ENCODE measurements around the gene ANKEF1.
"Not testable (repeated sequence)": the region's sequence is repeated elsewhere in the genome, so short reads cannot be mapped to it uniquely, and the experiment has no call there.

The ANKEF1 gene

DNA sequence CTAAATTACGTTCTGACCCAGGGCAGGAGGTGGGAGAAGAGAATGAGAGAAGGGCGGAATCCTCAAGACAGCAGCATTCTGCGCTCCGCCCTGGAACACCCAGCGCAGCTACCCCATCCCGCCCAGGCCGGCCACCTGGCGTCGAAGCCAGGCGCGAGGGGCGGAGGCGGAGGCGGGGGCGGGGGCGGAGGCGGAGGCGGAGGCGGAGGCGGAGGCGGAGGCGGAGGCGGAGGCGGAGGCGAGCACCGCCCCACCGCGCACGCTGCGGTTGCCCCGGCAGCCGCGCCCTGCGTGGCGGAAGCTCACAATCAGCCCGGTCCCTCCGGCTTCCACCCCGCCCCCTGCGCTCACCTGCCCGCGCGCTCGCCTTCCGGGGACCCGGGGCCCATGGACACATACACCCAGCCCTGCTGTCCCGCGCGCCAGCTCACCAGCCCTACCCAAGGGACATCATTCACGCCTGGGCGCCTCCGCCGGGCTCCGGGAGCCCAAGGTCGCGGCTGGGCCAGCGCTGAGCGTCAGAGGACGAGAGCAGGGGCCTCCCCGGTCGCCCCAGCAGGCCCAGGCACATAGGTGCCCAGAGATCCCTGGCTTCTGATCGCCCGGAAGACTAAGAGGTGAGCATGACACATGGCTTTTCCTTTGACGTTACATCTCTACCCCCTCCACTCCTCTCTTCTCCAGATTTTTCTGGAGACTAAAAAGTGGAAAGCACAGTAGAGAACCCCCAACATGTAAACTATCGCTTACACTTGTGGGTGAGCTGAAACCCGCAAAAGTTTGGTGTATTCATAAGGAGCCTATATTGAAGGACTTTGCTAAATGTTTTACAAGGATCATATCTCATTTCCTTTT, at the start of gene ANKEF1:
Gene ANKEF1, plus strand, starts transcription at position 271 of the 855 bp plus-strand sequence. CDS start 3,315 bp downstream, outside the sequence.
- DNase-seq (ENCODE audit: low read depth), result peak; percentile 56

GRCh38 chr20:9985281-9985680, 49.5 kb upstream of the ANKEF1 start:
- no peak for DNase-seq (ENCODE audit: low read depth)

- DNase-seq (ENCODE audit: low read depth), result no peak
Observed at GRCh38 chr20:9985773-9986172, 49.0 kb upstream of the ANKEF1 start.

- no peak for DNase-seq (ENCODE audit: low read depth)
Observed at GRCh38 chr20:9989066-9989724, 45.6 kb upstream of the ANKEF1 start.

DNA sequence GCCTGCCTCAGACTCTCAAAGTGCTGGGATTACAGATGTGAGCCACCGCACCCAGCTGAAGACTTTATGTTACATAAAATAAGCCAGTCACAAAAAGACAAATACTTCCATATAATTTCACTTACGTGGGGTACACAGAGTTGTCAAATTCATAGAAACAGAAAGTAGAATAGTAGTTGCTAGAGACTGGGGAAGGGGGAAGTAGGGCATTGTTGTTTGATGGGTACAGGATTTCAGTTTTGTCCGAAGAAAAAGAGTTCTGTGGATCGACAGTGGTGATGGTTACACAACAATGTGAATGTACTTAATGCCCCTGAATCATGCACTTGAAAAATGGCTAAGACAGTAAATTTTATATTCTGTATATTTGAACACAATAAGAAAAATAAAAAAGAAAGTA, 41.6 kb upstream of the ANKEF1 start:
- no peak for DNase-seq (ENCODE audit: low read depth)

GRCh38 chr20:9994676-9995075, 40.1 kb upstream of the ANKEF1 start:
- DNase-seq (ENCODE audit: low read depth), result no peak

- no peak for DNase-seq (ENCODE audit: low read depth)
Observed at GRCh38 chr20:9995510-9996272, 39.1 kb upstream of the ANKEF1 start.

DNA sequence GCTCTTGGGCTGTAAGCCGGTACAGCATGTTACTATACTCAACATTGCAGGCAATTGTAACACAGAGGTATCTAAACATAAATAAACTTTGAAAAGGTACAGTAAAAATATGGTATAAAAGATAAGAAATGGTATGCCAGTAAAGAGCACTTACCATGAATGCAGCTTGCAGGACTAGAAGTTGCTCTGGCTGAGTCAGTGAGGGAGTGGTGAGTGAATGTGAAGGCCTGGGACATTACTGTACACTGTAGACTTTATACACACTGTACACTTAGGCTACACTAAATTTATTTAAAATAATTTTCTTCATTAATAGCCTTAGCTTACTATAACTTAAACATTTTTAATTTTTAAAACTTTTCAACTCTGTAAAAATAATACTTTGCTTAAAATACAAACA, 37.8 kb upstream of the ANKEF1 start:
- DNase-seq (ENCODE audit: low read depth), result no peak

GRCh38 chr20:9999645-10000044, 35.1 kb upstream of the ANKEF1 start:
- DNase-seq (ENCODE audit: low read depth), result no peak

DNA sequence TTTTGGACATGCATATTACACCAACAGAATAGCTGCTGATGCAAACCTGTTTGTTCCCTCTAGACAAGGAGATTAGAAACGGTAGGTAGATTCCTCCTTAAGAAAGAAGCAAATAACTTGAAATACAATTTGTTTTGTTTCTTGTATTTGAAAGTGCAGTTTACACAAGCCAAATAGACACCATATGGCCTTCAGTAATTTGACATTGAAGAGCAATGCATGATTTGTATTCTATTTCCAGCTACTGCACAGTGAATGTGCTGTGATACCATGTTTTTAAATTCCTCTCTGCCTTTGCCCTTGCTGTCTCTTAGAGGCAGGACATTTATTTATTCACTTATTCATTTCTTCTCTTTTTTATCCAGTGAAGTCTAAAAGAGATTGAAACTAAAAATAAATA, 31.9 kb upstream of the ANKEF1 start:
- no peak for DNase-seq (ENCODE audit: low read depth)

GRCh38 chr20:10004900-10005299, 29.9 kb upstream of the ANKEF1 start:
- DNase-seq (ENCODE audit: low read depth), result no peak

DNA sequence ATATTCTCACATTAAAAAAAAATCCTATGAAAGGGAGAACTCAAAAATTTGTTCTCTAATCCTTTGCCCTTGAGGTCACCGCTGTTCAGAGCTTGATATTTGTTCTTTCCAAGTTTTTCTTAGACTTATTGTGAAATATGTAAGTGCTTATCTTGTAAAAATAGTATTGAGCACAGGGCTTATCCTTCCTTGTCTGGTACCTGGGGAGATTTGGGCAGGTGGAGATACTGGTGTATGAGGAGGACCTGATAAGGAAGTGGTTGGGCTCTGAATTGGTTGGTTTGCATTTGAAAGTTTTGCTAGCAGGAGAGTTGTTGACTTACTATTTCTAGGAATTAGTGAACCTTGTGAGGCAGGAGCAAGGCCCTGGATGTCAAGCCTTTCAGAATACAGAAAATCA, 28.9 kb upstream of the ANKEF1 start:
- DNase-seq (ENCODE audit: low read depth), result no peak

GRCh38 chr20:10006447-10007090, 28.2 kb upstream of the ANKEF1 start:
- no peak for DNase-seq (ENCODE audit: low read depth)

GRCh38 chr20:10007158-10007557, 27.6 kb upstream of the ANKEF1 start:
- DNase-seq (ENCODE audit: low read depth), result no peak

- DNase-seq (ENCODE audit: low read depth), result no peak
Observed at GRCh38 chr20:10007747-10008146, 27.0 kb upstream of the ANKEF1 start.

DNA sequence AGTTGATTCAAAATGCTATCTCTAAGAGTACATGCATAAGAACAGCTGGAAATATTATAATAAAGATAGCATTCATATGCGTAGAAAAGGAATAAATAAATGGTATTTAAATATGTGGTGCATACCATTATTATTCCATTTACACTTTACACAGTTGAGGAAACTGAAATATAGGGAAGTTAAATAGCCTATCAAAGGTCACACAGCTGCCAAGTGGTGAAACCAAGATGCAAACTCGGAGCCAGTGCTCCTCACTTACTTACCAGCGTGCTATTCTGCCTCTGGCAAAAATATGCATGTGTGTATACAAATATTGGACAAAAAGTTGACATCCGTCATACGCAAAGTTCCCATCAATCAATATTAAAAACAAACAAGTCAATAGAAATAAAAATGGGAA, 22.3 kb upstream of the ANKEF1 start:
- no peak for DNase-seq (ENCODE audit: low read depth)

DNA sequence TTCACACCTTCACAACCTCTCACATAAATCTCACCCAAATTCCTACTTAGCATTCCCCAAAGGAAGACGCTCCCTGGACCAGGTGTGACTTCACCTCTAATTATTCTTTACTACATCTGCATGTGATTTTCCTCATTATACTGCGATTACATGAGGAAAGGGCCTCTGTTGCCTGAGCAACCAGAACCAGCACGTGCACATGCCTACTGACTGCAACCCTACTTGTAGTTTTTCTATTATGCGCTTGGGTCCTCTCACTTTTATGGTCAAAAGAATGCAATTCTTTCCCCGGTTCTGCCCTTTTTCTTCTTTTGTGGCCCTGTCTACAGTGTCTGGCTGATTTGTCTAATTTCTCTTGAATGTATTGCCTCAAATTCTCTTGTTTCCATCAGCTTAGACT, 20.4 kb upstream of the ANKEF1 start:
- no peak for DNase-seq (ENCODE audit: low read depth)

DNA sequence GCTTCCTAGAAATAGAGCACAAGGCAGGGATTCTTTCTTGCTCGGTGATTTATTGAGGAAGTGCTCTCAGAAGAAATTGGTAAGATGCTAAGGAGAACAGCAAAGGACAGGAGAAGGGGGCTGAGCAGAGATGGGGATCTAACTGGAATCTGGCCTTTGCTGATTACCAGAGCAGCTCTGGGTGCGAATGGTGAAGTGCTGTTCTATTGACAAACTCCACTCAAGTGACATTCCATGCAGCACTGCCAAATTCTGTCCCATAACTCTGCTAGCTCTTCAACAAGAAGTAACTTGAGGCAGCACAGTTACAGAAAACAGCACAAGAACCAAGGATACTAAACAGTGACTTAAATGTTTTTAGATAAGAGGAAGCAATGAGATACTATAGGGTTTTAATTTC, 13.8 kb upstream of the ANKEF1 start:
- DNase-seq (ENCODE audit: low read depth), result no peak

- DNase-seq (ENCODE audit: low read depth), result no peak
Observed at GRCh38 chr20:10022625-10023024, 12.2 kb upstream of the ANKEF1 start.

GRCh38 chr20:10023911-10024310, 10.9 kb upstream of the ANKEF1 start:
- DNase-seq (ENCODE audit: low read depth), result no peak

GRCh38 chr20:10031451-10032215, 3.2 kb upstream of the ANKEF1 start:
- not testable (repeated sequence) for DNase-seq (ENCODE audit: low read depth)

Measured in stimulated activated CD8-positive, alpha-beta memory T cell treated with anti-CD3 and anti-CD28 coated beads, Interleukin-12 subunit alpha, Interleukin-12 subunit beta, amount 100 ng/mL, for 4 hours (primary cell).